GM12878 (cell line): Measurements from ENCODE around the gene ZSCAN25. TPM values are rescaled to one million over a fixed set of nuclear protein-coding genes. Genes with fewer than 3 reads are reported as not detected.

Experiments
- ATAC-seq: fragments of 200-7000 bp; cut with Tn5 transposase; 3 replicates; pipeline ENCODE4 v1.9.1; 2020; ENCODE audit warnings: mild to moderate bottlenecking, moderate library complexity
- BruUV-seq: library from RNA; stranded (reverse); fragments of 400-500 nt; replicated peaks from 2 replicates; lab custom pipeline; 2021; lab: Mats Ljungman, UMichigan
- CTCF ChIA-PET: fragments of 300-600 bp; sonication (Branson Sonifier 250); formaldehyde crosslinking; extraction: SDS; loops from one replicate; lab custom pipeline; 2021; ENCODE audit warnings: inconsistent platforms; lab: Yijun Ruan, JAX
- POLR2A ChIA-PET: fragments of 350-600 bp; formaldehyde crosslinking; extraction: SDS; loops from one replicate; lab custom pipeline; 2021; ENCODE audit warnings: inconsistent platforms; lab: Charles Lee
- RAD21 ChIA-PET: fragments of 300-600 bp; sonication (Branson Sonifier 250); formaldehyde crosslinking; loops from one replicate; lab custom pipeline; 2023; ENCODE audit warnings: antibody characterized with exemption; ENCODE audit not compliant: unreplicated experiment; lab: Charles Lee
- SMC1A ChIA-PET: fragments of 300-600 bp; sonication (Branson Sonifier 250); formaldehyde crosslinking; loops from one replicate; lab custom pipeline; 2023; ENCODE audit not compliant: unreplicated experiment, uncharacterized antibody; lab: Charles Lee
- DNase-seq: peaks from one replicate; pipeline ENCODE4 v3.0.0-alpha.2; 2011; ENCODE audit warnings: low read depth, low spot score
- FAIRE-seq: peaks from 3 replicates; lab custom pipeline; 2011; peaks lifted over from hg19 to GRCh38; lab: Jason Lieb, UNC
- H2AFZ ChIP-seq: 2 replicates; pipeline ENCODE4 v1.6.0; 2011; ENCODE audit warnings: low read depth, low read length, control low read depth; ENCODE audit not compliant: control insufficient read depth
- H3K27ac ChIP-seq: 2 replicates; pipeline ENCODE4 v1.5.1; 2011; ENCODE audit warnings: control low read depth; ENCODE audit not compliant: control insufficient read depth, insufficient read depth
- H3K27me3 ChIP-seq, 2 experiments: replicated peaks in 1 of 2; 2 replicates each; pipeline versions ENCODE4 v1.6.0 to v1.6.1; 2011; ENCODE audit warnings: low read length in 1 of 2; ENCODE audit not compliant: control insufficient read depth in 2 of 2, insufficient read depth in 2 of 2
- H3K36me3 ChIP-seq, 2 experiments: 2 replicates each; pipeline ENCODE4 v1.5.1; 2011; ENCODE audit warnings: low read length in 1 of 2; ENCODE audit not compliant: control insufficient read depth in 2 of 2, insufficient read depth in 2 of 2
- H3K4me1 ChIP-seq: 2 replicates; pipeline ENCODE4 v1.6.1; 2011; ENCODE audit warnings: mild to moderate bottlenecking, low read length, moderate library complexity, mixed read lengths; ENCODE audit not compliant: control insufficient read depth, insufficient read depth
- H3K4me2 ChIP-seq: 2 replicates; pipeline ENCODE4 v1.6.0; 2011; ENCODE audit warnings: control low read depth; ENCODE audit not compliant: control insufficient read depth, insufficient read depth
- H3K4me3 ChIP-seq: fragments of 200-600 bp; sonication (generic); 2 replicates; pipeline ENCODE4 v1.5.1; 2016
- H3K79me2 ChIP-seq: 2 replicates; pipeline ENCODE4 v1.6.0; 2011; ENCODE audit warnings: low read length; ENCODE audit not compliant: control insufficient read depth, insufficient read depth
- H3K9ac ChIP-seq: 2 replicates; pipeline ENCODE4 v1.8.0; 2011; ENCODE audit warnings: low read length, control low read depth, mixed read lengths; ENCODE audit not compliant: control insufficient read depth, insufficient read depth
- H3K9me3 ChIP-seq: replicated peaks from 3 replicates; pipeline ENCODE4 v1.5.1; 2011; ENCODE audit warnings: mild to moderate bottlenecking, low read length; ENCODE audit not compliant: control insufficient read depth, insufficient read depth
- H4K20me1 ChIP-seq: 2 replicates; pipeline ENCODE4 v1.6.0; 2011; ENCODE audit not compliant: control insufficient read depth, insufficient read depth
- BHLHE40 ChIP-seq, 2 experiments: fragments of 450-650 bp in 1 of 2; IDR thresholded peaks; 2 replicates each; pipeline ENCODE4 v1.6.1; 2011 to 2017; ENCODE audit warnings: low read depth in 2 of 2, borderline replicate concordance in 1 of 2, improper control_type of control experiment in 1 of 2, low read length in 1 of 2, mild to moderate bottlenecking in 1 of 2
- CREB1 ChIP-seq: IDR thresholded peaks from 2 replicates; pipeline ENCODE4 v1.6.1; 2012; ENCODE audit warnings: low read depth, mild to moderate bottlenecking, inconsistent platforms
- EED ChIP-seq: sonication (generic); IDR thresholded peaks from 2 replicates; pipeline ENCODE4 v1.6.1; 2016; ENCODE audit warnings: antibody characterized with exemption, low read depth
- IKZF1 ChIP-seq: fragments of 450-650 bp; conservative IDR thresholded peaks from 2 replicates; pipeline ENCODE4 v1.6.1; 2017; ENCODE audit warnings: antibody characterized with exemption, mild to moderate bottlenecking
- POLR2A ChIP-seq: IDR thresholded peaks from 2 replicates; pipeline ENCODE4 v1.6.1; 2011; ENCODE audit warnings: low read depth, mild to moderate bottlenecking, low read length
- RELB ChIP-seq: fragments of 450-650 bp; IDR thresholded peaks from 2 replicates; pipeline ENCODE4 v1.6.1; 2017; ENCODE audit warnings: low read depth, mild to moderate bottlenecking, moderate library complexity
- WGBS: methylation state at CpG from one replicate; pipeline ENCODE4 v1.1.6; 2016; ENCODE audit warnings: low lambda C conversion rate; ENCODE audit not compliant: insufficient replicate concordance, insufficient coverage; ENCODE audit errors: missing lambda C conversion rate; 5-methylcytosine and 5-hydroxymethylcytosine counted together
- in situ Hi-C: fragments of 300-500 bp; cut with MboI; formaldehyde crosslinking; loops from 9 replicates; pipeline ENCODE4 v1.14.3; 2018; ENCODE audit warnings: mixed read lengths
- intact Hi-C: fragments of 100-400 bp; cut with micrococcal nuclease; formaldehyde crosslinking; loops from one replicate; pipeline ENCODE4 v1.14.2; 2022; ENCODE audit not compliant: unreplicated experiment
- polyA plus RNA-seq, 11 experiments: library from polyadenylated mRNA; depleted of rRNA in 4 of 11; unstranded in 6 of 11; stranded (reverse) in 5 of 11; fragments of >200 nt; fragmentation: Nextera tagmentation in 4 of 11; fragmentation: Illumina TruSeq in 1 of 11; extraction: Ambion mirVana in 4 of 11; extraction: Trizol in 1 of 11; gene quantifications; 1 replicate in 1 of 11; 2 replicates in 10 of 11; pipeline versions ENCODE4 v1.2.1 to v1.2.3, GENCODE V29; 2011 to 2016; ENCODE audit warnings: inconsistent platforms in 2 of 11, missing spikeins in 2 of 11, low read depth in 1 of 11
- total RNA-seq, 4 experiments: library from RNA; depleted of rRNA in 3 of 4; stranded (reverse); fragments of >200 nt in 3 of 4; fragmentation: Illumina TruSeq in 1 of 4; extraction: Trizol in 1 of 4; gene quantifications; 2 replicates each; pipeline versions ENCODE4 v1.2.1 to v1.2.3, GENCODE V29; 2013 to 2021
- TF ChIP-seq, protein P1 (sequence below): IDR thresholded peaks from 2 replicates; pipeline ENCODE4 v1.6.1; 2011; ENCODE audit warnings: low read depth, mild to moderate bottlenecking, low read length, moderate library complexity, borderline replicate concordance; ENCODE audit errors: extremely low read depth
- TF ChIP-seq, protein P2 (sequence below): IDR thresholded peaks from 2 replicates; pipeline ENCODE4 v1.6.1; 2012; ENCODE audit warnings: mild to moderate bottlenecking, low read depth, low read length
- TF ChIP-seq, protein P3 (sequence below): IDR thresholded peaks from 2 replicates; pipeline ENCODE4 v1.6.1; 2012; ENCODE audit warnings: low read depth, low read length, improper control_type of control experiment

ZSCAN25 gene
- total and polyA plus RNA-seq, 10 of the 15 experiments (the other 5 are each of a cell fraction or from before 2014, with no cell fraction given): 0.79 to 15.6 (median 9.6) TPM

DNA sequence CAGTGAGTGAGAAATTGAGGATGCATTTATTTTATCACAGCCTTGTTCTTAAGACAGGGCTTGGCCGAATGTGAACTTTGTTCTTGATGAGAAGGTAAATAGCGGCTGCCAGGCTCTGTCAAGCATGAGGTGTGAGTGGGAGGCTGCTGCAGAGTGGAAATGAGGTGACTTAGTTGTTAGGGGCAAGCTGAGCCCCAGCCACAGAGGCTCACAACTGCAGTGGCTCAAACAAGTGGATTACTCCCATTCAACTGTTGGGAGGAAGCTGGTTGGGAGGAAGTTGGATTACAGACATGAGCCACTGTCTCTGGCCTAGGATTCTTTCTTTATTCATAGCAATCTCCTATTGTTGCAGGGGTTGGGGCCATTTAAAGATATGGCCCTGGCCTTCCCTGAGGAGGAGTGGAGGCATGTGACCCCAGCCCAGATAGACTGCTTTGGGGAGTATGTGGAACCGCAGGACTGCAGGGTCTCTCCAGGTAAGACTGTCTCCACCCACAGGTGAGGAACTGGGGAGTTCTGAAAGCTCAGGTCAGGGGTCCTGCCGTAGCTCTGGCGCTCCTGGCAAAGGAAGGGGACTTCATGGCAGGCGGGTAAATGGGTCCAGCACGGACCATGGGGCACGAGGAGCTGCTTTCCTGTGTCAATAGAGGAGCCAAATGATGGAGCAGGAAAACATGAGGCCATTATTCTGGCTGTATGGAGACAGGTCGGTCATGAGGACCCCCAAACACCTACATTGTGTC, 7.1 kb downstream of the ZSCAN25 start:
- Histone ChIP-seq H3K79me2 (no peaks in the 10 kb centered on the region), H3K36me3 (peaks cover 26 to 46% of the 10 kb centered on the region in 2 experiments), H3K27me3 (no peaks in the 10 kb centered on the region), H3K27ac (no peak overlapping the region), H3K4me2 (no peak overlapping the region), H3K4me1 (no peaks in the 10 kb centered on the region), H2AFZ (no peak overlapping the region), H3K4me3 (no peak overlapping the region), H3K9me3 (no peaks in the 10 kb centered on the region), H3K9ac (no peak overlapping the region), H4K20me1 (no peaks in the 10 kb centered on the region)
- no TSS peak for BruUV-seq
- TF ChIP-seq RELB (no peak), IKZF1 (0 out of 2 replicates have a peak, but pooled peaks have one; percentile 3)
- in situ Hi-C loops: no loop called here
- DNase-seq: no peak
- WGBS: 80% methylated on average over 9 of the region's 9 CpGs
- ATAC-seq: peak; percentile 65
- RAD21 ChIA-PET: no interaction called here
- SMC1A ChIA-PET: interaction anchor here (0.9 kb wide), 1 partner anchor 21 kb away, joined by 3 read pairs; no protein-coding TSS in a partner anchor
- intact Hi-C loops: no loop called here
- POLR2A ChIA-PET: no interaction called here
- FAIRE-seq: no peak
- CTCF ChIA-PET: interaction anchor here (1.4 kb wide), 1 partner anchor 290 kb away, joined by 3 read pairs; no protein-coding TSS in a partner anchor

DNA sequence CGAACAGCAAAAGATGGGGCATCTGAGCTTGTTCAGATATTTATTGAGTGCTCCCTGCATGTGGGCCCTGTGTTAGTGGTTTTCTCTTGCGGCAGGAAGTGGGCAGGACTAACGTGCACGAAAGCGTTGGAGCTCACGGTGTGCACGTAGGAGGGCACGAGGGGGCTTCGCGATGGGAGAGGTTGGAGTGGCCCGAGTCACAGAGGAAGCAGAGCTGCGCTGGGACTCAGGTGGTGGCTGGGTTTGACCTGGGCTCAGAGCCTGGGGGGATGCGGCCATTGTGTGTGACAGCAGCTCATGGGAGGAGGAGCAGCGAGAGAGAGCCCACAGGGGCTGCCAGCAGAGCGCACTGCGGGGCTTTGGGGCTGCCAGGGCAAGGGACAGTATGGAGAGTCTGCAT, 7.7 kb downstream of the ZSCAN25 start:
- ChIA-PET RAD21 (no interaction called here), SMC1A (interaction anchor here (0.9 kb wide), 1 partner anchor 21 kb away, joined by 3 read pairs; no protein-coding TSS in a partner anchor), CTCF (interaction anchor here (1.4 kb wide), 1 partner anchor 289 kb away, joined by 3 read pairs; no protein-coding TSS in a partner anchor), POLR2A (no interaction called here)
- H3K27ac ChIP-seq: no peak overlapping the region
- H3K27me3 ChIP-seq: no peaks in the 10 kb centered on the region
- BruUV-seq: no TSS peak
- no peak overlapping the region for H3K4me2 ChIP-seq
- H3K4me1 ChIP-seq: no peaks in the 10 kb centered on the region
- in situ Hi-C loops (no loop called here), intact Hi-C loops (no loop called here)
- FAIRE-seq (no peak), ATAC-seq (no peak), DNase-seq (no peak)
- H3K79me2 ChIP-seq: no peaks in the 10 kb centered on the region
- no peak overlapping the region for H3K9ac ChIP-seq
- no peak overlapping the region for H3K4me3 ChIP-seq
- TF ChIP-seq POLR2A (peak; percentile 61; the same call in 1 of the 2 replicates), EED (no peak), BHLHE40 (IDR thresholded peaks at IDR 0.05; ENCODE audit: borderline replicate concordance in 1 of 2, low read depth in 2 of 2, low read length in 1 of 2) (peak in 1 of 2 experiments; percentile 77; a peak in 2 of 4 replicates), CREB1 (no peak)
- TF ChIP-seq, protein P1, sequence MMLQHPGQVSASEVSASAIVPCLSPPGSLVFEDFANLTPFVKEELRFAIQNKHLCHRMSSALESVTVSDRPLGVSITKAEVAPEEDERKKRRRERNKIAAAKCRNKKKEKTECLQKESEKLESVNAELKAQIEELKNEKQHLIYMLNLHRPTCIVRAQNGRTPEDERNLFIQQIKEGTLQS: no peak
- TF ChIP-seq, protein P2, sequence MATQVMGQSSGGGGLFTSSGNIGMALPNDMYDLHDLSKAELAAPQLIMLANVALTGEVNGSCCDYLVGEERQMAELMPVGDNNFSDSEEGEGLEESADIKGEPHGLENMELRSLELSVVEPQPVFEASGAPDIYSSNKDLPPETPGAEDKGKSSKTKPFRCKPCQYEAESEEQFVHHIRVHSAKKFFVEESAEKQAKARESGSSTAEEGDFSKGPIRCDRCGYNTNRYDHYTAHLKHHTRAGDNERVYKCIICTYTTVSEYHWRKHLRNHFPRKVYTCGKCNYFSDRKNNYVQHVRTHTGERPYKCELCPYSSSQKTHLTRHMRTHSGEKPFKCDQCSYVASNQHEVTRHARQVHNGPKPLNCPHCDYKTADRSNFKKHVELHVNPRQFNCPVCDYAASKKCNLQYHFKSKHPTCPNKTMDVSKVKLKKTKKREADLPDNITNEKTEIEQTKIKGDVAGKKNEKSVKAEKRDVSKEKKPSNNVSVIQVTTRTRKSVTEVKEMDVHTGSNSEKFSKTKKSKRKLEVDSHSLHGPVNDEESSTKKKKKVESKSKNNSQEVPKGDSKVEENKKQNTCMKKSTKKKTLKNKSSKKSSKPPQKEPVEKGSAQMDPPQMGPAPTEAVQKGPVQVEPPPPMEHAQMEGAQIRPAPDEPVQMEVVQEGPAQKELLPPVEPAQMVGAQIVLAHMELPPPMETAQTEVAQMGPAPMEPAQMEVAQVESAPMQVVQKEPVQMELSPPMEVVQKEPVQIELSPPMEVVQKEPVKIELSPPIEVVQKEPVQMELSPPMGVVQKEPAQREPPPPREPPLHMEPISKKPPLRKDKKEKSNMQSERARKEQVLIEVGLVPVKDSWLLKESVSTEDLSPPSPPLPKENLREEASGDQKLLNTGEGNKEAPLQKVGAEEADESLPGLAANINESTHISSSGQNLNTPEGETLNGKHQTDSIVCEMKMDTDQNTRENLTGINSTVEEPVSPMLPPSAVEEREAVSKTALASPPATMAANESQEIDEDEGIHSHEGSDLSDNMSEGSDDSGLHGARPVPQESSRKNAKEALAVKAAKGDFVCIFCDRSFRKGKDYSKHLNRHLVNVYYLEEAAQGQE: no peak
- TF ChIP-seq, protein P3, sequence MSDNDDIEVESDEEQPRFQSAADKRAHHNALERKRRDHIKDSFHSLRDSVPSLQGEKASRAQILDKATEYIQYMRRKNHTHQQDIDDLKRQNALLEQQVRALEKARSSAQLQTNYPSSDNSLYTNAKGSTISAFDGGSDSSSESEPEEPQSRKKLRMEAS: no peak
- H2AFZ ChIP-seq: no peak overlapping the region
- H4K20me1 ChIP-seq: no peaks in the 10 kb centered on the region
- 95% methylated on average over 15 of the region's 16 CpGs for WGBS
- peaks cover 32 to 46% of the 10 kb centered on the region in 2 experiments for H3K36me3 ChIP-seq
- no peaks in the 10 kb centered on the region for H3K9me3 ChIP-seq
